ENCODE results near the gene ZNF628.

Gene ZNF628

DNA sequence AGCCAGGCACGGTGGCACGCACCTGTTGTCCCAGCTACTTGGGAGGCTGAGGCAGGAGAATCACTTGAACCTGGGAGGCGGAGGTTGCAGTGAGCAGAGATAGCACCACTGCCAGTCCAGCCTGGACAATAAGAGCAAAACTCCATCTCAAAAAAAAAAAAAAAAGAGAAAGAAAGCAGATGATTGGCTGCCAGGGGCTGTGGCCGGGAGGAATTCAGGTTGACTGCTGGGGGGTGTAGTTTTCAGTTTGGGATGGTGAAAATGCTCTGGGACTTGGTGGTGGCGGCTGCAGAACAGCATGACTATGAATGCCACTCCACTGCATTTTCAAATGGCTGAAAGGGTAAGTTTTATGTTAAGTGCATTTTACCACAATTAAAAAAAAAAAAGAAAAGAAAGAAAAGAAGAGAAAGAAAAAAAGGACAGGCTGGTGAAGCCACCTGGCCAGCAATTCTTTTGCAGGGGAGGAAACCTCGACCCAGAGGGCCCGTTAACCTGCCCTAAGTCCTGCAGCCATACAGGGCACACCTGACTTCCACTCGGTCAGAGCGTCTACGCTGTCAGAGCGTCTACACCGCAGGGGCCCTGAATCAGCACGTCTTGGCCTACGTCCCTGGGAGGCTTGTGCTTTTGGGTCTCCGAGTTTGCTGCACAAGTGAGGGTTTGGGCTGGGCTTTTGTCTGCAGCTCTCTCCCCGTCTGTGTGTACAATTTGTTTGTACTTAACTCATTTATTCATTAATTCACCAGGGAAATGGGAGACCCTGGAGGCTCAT is 18.5 kb upstream of the ZNF628 start:
- H3K9me3 Mint-ChIP-seq, result no peaks in the 10 kb centered on the region
- H3K4me3 Mint-ChIP-seq, result no peak overlapping the region
- H3K4me1 Mint-ChIP-seq, result peaks cover 27% of the 10 kb centered on the region
- H3K36me3 Mint-ChIP-seq, result peaks cover 10% of the 10 kb centered on the region
- no peak overlapping the region for H3K27ac Mint-ChIP-seq
- H3K27me3 Mint-ChIP-seq, result peaks cover 7% of the 10 kb centered on the region

DNA sequence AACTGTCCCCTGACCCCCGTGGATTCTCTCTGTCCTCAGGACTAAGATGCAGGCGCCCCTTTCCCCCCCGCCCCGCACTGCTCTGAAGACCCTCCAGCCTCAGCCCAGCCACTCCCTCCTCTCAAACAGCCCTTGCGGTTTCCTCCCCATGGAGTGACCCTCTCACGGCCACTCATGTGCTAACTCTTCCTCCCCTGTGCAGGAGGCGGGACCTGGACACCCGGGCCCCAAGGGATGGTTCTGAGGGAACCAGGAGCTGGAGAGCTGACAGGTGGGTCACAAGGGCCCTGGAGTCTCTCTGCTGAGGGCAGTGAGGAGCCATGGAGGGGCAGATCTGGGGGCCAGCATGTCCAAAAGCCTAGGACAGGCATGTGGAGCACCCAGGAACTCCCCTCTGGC is 16.9 kb upstream of the ZNF628 start:
- peaks cover 21% of the 10 kb centered on the region for H3K4me1 Mint-ChIP-seq
- no peaks in the 10 kb centered on the region for H3K9me3 Mint-ChIP-seq
- peaks cover 6% of the 10 kb centered on the region for H3K36me3 Mint-ChIP-seq
- no peak overlapping the region for H3K27ac Mint-ChIP-seq
- peaks cover 3% of the 10 kb centered on the region for H3K27me3 Mint-ChIP-seq
- H3K4me3 Mint-ChIP-seq, result peak overlapping the region; percentile 88

DNA sequence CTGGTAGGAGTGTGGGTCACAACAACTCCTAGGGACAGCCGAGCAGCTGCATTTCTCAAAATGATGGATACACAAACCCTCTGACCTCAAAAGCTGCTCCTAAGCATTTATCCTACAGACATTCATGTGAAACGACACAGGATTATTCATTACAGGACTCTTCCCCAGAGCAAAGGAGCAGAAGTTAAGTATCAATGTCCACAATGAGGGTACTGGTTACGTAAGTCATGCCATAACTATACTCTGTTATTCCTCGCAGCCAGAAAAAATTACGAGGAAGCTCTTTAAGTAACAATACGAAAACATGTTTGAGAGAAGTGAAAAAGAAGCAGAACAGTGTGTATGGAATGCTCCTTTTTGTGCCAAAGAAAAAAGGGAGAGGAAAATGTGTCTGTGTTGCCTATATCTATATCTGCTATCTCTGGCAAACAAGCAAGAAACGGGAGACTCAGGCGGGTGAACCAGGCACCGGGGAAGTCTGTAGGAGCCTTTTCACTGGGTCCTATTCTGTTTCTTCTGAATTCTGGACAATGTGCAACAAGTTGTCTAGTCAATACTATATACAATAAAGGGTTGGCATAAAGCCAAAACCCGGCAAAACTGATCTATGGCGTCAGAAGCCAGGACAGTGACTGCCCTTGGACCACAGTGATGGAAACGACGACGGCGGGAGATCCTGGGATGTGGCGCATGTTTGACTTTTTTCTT is 16.3 kb upstream of the ZNF628 start:
- Mint-ChIP-seq H3K4me3 (peak overlapping the region; percentile 88), H3K4me1 (peaks cover 21% of the 10 kb centered on the region), H3K9me3 (no peaks in the 10 kb centered on the region), H3K27me3 (no peaks in the 10 kb centered on the region), H3K36me3 (peaks cover 3% of the 10 kb centered on the region), H3K27ac (peak overlapping the region; percentile 70)

DNA sequence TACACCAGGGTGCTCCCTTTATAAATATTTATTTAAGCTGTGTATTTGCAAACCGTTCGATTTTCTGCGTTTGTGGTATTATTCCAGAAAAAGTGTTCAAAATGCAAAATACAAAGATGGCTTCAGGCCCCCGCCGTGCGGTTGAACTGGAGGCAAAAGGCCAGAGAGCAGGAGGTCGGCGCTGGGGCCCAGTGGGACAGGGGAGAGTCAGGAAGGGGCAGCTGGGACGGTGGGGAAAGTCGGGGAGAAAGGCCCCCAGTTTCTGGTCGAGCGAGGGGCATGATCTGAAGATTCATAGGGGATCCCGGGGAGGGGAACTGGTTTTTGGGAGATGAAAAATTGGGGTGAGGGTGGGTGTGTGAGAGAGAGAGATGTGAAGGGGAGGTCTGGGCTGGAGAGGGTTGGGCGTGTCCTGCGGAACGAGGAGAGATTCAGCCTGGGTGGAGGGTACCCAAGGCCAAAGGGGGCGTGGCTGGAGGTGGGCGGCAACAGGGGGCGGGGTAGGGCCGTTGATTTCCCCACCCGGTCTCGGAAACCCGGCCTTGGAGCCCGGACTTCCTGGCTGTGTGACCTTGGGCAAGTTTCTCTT is 15.7 kb upstream of the ZNF628 start:
- H3K36me3 Mint-ChIP-seq, result no peaks in the 10 kb centered on the region
- H3K4me3 Mint-ChIP-seq, result peak overlapping the region; percentile 88
- H3K4me1 Mint-ChIP-seq, result peaks cover 21% of the 10 kb centered on the region
- no peaks in the 10 kb centered on the region for H3K9me3 Mint-ChIP-seq
- no peaks in the 10 kb centered on the region for H3K27me3 Mint-ChIP-seq
- H3K27ac Mint-ChIP-seq, result no peak overlapping the region

DNA sequence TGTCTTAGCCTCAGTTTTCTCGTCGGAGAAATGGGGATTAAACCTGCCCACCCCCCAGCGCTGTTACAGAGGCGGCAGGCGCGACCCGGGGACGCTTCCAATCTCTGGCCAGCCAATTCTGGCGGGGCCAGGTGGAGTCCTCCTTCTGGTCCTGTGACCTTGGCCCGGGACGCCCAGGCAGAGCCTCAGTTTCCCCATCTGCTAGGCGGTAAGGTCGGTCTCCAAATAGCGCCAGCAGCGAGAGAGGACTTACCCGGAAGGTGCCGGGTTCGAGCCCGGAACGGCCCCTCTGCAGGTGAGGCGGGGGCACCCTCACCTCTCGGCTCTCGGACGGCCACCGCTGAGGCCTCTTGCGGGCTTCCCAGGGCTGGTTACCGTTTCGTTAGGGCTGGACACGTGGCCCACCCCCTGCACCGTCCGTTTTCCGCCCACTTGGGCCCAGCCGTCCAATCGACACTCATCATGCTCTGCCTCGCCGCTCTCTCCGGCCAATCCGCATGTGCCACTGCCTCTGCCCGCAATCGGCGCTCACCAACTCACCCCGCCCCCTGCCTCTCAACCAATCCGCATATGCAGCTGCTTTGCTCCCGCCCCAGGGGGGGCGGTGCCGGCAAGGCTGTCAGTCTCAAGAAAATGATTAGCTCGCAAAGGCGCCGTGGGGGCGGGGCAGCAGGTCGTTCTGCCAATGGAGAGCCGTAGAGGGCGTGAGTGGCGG is 15.0 kb upstream of the ZNF628 start, which contains the start of gene ISOC2:
Gene ISOC2 (minus strand): TSS at position 384 of the 715 bp plus-strand sequence. CDS start 5,156 bp downstream, outside the sequence.
- H3K4me1 Mint-ChIP-seq, result peaks cover 21% of the 10 kb centered on the region
- peak within 1 kb of the TSS; percentile 88 for H3K4me3 Mint-ChIP-seq
- H3K9me3 Mint-ChIP-seq, result no peaks in the 10 kb centered on the region
- H3K27me3 Mint-ChIP-seq, result no peaks in the 10 kb centered on the region
- H3K36me3 Mint-ChIP-seq, result no peaks in the 10 kb centered on the region
- peak within 1 kb of the TSS; percentile 96 for H3K27ac Mint-ChIP-seq

DNA sequence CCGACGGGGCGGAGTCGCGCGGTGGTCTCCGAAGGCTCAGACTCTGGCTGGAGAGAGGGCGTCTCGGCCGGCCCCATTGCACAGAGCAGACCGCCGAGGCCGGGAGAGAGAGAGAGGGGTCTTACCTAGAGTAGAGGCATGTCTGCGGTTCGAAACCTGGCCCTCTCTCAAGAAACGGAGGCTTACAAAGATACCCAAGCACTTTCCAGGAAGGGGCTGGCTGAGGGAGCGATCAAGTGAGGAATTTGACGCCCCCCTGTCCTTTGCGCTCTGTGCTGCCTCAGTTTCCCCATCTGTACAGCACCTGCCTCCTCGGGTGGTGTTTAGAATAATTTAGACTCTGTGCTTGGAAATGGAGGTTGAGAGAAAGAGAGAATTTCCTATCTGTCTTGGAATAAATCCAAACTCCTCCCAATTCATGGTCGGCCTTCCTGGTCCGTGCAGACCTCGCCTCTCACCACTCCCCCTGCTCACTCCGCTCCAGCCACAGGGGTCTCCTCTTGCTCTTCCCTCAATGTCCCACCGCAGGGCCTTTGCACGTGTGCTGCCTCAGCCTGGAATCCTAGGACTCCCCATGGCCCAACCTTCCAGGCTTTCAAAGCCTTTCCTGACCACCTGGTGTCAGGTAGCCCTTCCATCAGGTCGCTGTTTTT is 14.3 kb upstream of the ZNF628 start:
- H3K27me3 Mint-ChIP-seq, result no peaks in the 10 kb centered on the region
- peak overlapping the region; percentile 96 for H3K27ac Mint-ChIP-seq
- H3K36me3 Mint-ChIP-seq, result no peaks in the 10 kb centered on the region
- no peaks in the 10 kb centered on the region for H3K9me3 Mint-ChIP-seq
- peaks cover 21% of the 10 kb centered on the region for H3K4me1 Mint-ChIP-seq
- peak overlapping the region; percentile 88 for H3K4me3 Mint-ChIP-seq

DNA sequence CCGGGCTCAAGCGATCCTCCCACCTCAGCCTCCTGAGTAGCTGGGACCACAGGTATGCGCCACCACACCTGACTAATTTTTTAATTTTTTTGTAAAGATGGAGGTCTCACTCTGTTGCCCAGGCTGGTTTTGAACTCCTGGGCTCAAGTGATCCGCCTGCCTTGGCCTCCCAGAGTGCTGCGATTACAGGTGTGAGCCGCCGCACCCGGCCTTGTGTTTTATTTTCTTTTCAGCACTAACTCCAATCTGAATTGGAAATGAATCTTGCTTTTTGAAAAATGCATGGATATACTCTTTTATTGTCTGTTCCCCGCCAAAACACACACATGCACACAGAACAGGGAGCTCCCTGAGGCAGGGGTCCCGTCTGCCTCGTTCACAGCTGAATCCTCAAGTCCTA is 13.7 kb upstream of the ZNF628 start:
- peak overlapping the region; percentile 88 for H3K4me3 Mint-ChIP-seq
- H3K27ac Mint-ChIP-seq, result no peak overlapping the region
- no peaks in the 10 kb centered on the region for H3K9me3 Mint-ChIP-seq
- H3K4me1 Mint-ChIP-seq, result peaks cover 21% of the 10 kb centered on the region
- H3K36me3 Mint-ChIP-seq, result no peaks in the 10 kb centered on the region
- H3K27me3 Mint-ChIP-seq, result no peaks in the 10 kb centered on the region

DNA sequence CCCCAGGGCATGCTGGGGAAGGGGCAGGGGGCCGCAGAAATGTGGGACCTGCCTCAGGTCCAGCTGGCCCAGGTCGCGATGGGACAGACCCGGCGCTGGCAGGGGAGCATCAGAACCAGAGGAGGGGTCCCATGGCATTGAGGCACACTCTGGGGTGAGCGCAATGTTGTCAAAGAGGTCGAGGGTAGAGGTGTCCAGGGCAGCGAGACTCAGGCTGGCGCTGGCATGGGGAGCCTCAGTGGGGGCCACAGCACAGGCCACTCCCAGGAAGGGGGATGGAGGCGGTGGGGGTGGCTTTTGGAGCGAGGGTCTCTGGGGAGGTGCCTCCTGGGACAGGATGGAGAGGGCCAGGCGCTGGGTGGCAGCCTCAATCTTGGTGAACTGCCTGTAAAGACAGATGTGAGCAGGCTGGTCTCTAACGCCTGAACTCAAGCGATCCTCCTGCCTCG is 12.8 kb upstream of the ZNF628 start:
- Mint-ChIP-seq H3K4me3 (no peak overlapping the region), H3K9me3 (no peaks in the 10 kb centered on the region), H3K27me3 (no peaks in the 10 kb centered on the region), H3K4me1 (peaks cover 25% of the 10 kb centered on the region), H3K27ac (no peak overlapping the region), H3K36me3 (no peaks in the 10 kb centered on the region)

DNA sequence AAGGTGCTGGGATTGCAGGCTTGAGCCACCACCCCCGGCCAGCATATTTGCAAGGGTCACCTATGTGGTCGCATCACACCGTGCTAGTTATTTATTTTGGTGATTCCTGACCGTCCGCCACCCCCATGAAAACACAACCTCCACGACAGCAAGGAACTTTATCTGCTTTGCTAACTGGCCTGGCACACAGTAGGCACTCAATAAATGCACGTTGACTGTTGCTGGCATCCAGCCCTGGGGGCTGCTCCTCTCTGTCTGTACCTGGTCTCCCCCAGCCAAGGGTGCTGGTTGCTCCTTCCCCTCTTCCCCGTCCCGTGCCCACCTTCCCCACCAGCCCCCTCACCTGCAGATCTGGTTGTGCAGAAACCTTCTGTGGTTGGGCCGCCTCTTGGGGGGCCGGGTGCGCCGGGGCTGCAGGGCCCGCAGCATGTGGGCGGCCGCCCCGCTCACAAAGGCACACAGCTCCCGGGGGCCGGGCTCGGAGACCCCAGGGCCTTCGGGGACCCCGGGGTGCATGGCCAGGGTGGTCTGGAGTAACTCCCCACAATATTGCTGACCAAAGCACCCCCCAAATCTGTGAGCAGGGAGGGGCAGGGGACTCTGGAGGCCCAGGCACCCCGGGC is 12.3 kb upstream of the ZNF628 start:
- Mint-ChIP-seq H3K9me3 (no peaks in the 10 kb centered on the region), H3K27ac (peak overlapping the region; percentile 46), H3K4me1 (peaks cover 25% of the 10 kb centered on the region), H3K27me3 (no peaks in the 10 kb centered on the region), H3K36me3 (no peaks in the 10 kb centered on the region), H3K4me3 (no peak overlapping the region)

DNA sequence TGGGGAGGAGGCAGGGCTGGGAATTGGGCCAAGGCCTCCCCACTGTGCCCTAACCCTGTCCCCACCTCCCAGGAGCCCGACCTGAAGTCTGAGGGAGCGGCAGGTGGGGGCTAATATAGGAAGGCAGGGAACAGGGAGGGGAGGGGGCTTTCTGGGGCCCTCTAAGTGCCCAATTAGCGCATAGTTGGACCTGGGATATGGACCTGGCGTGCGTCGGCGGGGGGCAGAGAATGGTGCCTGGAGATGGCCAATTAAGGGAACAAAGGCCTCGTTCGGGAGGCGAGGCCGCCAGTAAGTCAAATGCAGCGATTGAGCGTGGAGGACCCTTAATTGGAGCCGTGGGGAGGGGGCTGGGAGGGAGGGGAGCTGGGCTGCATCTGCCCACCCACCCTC is 11.8 kb upstream of the ZNF628 start, which contains the start of gene C19orf85:
Gene C19orf85 (minus strand): TSS at position 90 of the 393 bp plus-strand sequence. CDS start 197 bp downstream, outside the sequence.
- peak within 1 kb of the TSS; percentile 46 for H3K27ac Mint-ChIP-seq
- H3K27me3 Mint-ChIP-seq, result no peaks in the 10 kb centered on the region
- H3K36me3 Mint-ChIP-seq, result no peaks in the 10 kb centered on the region
- peaks cover 25% of the 10 kb centered on the region for H3K4me1 Mint-ChIP-seq
- H3K4me3 Mint-ChIP-seq, result no peak within 1 kb of the TSS
- no peaks in the 10 kb centered on the region for H3K9me3 Mint-ChIP-seq

DNA sequence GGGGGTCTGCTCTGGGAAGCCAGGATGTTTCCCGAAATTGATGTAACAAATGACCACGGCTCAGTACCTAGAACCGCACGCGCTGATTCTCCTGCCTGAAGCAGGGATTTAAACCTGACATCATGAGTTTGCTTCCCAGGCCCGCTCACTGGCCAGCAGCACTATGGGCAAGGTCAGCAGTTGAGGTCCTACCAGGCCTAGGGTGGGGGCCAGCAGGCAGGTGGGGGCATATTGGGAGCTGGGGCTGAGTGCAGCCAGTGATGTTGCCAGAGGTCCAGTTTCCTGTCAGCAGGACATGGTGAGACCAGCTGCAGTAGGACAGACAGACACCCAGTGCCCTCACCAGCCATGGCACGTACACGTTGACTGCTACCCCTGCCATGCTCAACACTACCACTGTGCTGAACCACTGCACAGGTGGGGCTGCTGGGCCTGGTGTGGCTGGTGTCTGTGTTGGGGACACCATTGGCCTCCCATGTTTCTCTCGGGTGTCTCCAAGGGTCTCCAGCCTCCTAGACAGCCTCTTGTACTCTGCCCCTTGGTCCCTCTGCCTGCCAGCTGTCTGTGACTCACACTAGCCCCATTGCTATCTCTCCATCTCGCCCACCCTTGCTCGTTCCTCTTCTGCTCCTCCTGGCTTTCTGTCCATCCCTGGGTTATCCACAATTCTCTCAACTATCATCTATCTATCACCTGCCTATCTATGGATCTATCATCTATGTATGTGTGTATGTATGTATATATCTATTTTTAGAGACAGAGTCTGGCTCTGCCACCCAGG is 10.8 kb upstream of the ZNF628 start:
- H3K4me1 Mint-ChIP-seq, result peaks cover 17% of the 10 kb centered on the region
- no peaks in the 10 kb centered on the region for H3K27me3 Mint-ChIP-seq
- H3K9me3 Mint-ChIP-seq, result no peaks in the 10 kb centered on the region
- H3K36me3 Mint-ChIP-seq, result no peaks in the 10 kb centered on the region
- H3K4me3 Mint-ChIP-seq, result no peak overlapping the region
- no peak overlapping the region for H3K27ac Mint-ChIP-seq

DNA sequence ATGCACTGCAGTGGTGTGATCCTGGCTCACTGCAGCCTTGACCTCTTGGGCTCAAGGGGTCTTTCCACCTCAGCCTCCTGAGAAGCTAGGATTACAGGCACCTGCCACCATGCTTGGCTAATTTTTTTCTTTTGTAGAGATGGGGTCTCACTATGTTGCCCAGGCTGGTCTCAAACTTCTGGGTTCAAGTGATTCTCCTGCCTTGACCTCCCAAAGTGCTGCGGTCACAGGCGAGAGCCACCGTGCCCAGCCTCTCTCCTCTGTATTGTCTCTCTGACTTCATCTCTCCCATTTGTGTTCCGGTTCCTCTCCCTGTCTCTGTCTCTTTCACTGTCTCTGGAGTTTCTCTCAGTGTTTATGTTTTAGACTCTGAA is 10.2 kb upstream of the ZNF628 start:
- Mint-ChIP-seq H3K27me3 (no peaks in the 10 kb centered on the region), H3K27ac (no peak overlapping the region), H3K4me1 (peaks cover 13% of the 10 kb centered on the region), H3K36me3 (no peaks in the 10 kb centered on the region), H3K4me3 (no peak overlapping the region), H3K9me3 (no peaks in the 10 kb centered on the region)

DNA sequence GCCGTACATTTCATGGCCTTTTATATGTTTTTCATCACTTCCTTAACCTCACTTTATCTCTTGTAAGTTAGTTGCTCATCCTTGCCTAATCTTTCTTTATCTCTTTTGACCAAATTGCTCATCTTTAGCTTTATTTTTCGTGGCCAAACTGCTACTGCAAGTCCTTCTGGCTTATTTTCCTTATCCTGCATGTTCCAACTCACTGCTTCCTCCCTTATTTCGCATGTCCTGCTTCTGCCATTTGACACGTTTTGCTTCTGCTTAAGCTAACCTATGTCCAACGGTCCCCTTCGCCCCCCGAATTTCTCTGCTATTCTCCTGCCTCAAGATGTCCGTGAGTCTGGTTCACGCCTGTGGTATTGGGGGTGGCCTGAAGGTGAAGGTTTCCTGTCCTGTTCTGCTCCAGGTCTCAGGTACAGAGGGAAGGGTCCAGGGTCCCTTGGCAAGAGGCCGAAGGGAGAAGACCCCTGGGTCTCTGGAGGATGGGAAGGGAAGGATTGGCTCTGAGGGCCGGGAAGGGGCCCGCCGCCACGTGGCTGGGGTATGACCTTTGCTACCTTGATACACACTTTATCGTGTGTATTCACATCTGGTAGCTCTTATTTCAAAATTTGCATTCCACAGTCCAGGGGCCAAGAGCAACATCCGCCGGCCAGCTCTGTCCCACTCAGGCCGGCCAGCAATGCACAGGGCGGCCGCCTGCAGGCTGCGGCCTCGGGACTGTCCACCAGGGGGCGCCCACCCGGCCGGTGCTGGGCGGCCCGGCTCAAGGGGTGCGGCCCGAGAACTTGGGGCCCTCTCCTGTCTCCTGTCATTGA is 9.0 kb upstream of the ZNF628 start:
- H3K9me3 Mint-ChIP-seq, result no peaks in the 10 kb centered on the region
- H3K4me1 Mint-ChIP-seq, result peaks cover 5% of the 10 kb centered on the region
- H3K27ac Mint-ChIP-seq, result no peak overlapping the region
- H3K4me3 Mint-ChIP-seq, result no peak overlapping the region
- no peaks in the 10 kb centered on the region for H3K27me3 Mint-ChIP-seq
- no peaks in the 10 kb centered on the region for H3K36me3 Mint-ChIP-seq

All from activated naive CD4-positive, alpha-beta T cell treated with anti-CD3 and anti-CD28 coated beads, Interleukin-2, amount 50 U/mL, for 24 hours (primary cell).